PC-9 (cell line): Measurements from ENCODE around the gene SLC25A26. TPM values are rescaled to one million over a fixed set of nuclear protein-coding genes. Genes with fewer than 3 reads are reported as not detected.

ENCODE experiments used
- BruUV-seq: library from RNA; stranded (reverse); fragments of 400-500 nt; replicated peaks from 2 replicates; lab custom pipeline; 2021; lab: Mats Ljungman, UMichigan
- CTCF ChIA-PET: fragments of 300-600 bp; sonication (Branson Sonifier 250); formaldehyde crosslinking; loops from one replicate; lab custom pipeline; 2022; ENCODE audit warnings: antibody characterized with exemption; lab: Charles Lee
- POLR2A ChIA-PET: fragments of 300-600 bp; sonication (Branson Sonifier 250); formaldehyde crosslinking; loops from one replicate; lab custom pipeline; 2022; ENCODE audit warnings: antibody characterized with exemption; ENCODE audit not compliant: unreplicated experiment; lab: Charles Lee
- DNase-seq, 2 experiments: peaks; one replicate each; pipeline versions ENCODE4 v3.0.0 to v3.0.0-alpha.2; 2015 to 2022; ENCODE audit warnings: mixed read lengths in 1 of 2
- H2AFZ ChIP-seq: fragments of 200-600 bp; sonication (generic); 2 replicates; pipeline ENCODE4 v1.8.1; 2017; ENCODE audit warnings: antibody characterized with exemption
- H3F3A ChIP-seq: fragments of 200-600 bp; sonication (generic); 2 replicates; pipeline ENCODE4 v1.8.1; 2017; ENCODE audit warnings: antibody characterized with exemption, mild to moderate bottlenecking, low read depth; ENCODE audit not compliant: insufficient read depth
- H3K27ac ChIP-seq: fragments of 200-600 bp; sonication (generic); 2 replicates; pipeline ENCODE4 v1.6.1; 2016; ENCODE audit warnings: mixed run types
- H3K27me3 ChIP-seq: fragments of 200-600 bp; sonication (generic); 2 replicates; pipeline ENCODE4 v1.6.1; 2016; ENCODE audit warnings: low read depth, mixed run types; ENCODE audit not compliant: insufficient read depth
- H3K36me3 ChIP-seq: fragments of 200-600 bp; sonication (generic); 2 replicates; pipeline ENCODE4 v1.6.1; 2016; ENCODE audit warnings: low read depth, mixed run types
- H3K4me1 ChIP-seq: fragments of 200-600 bp; sonication (generic); replicated peaks from 2 replicates; pipeline ENCODE4 v1.6.1; 2016; ENCODE audit warnings: mixed run types; ENCODE audit not compliant: insufficient read depth
- H3K4me2 ChIP-seq: fragments of 200-600 bp; sonication (generic); 2 replicates; pipeline ENCODE4 v1.6.1; 2017; ENCODE audit warnings: mixed run types
- H3K4me3 ChIP-seq: fragments of 200-600 bp; sonication (generic); 2 replicates; pipeline ENCODE4 v1.6.1; 2016; ENCODE audit warnings: mixed run types
- H3K79me2 ChIP-seq: fragments of 200-600 bp; sonication (generic); 2 replicates; pipeline ENCODE4 v1.6.1; 2017; ENCODE audit warnings: low read depth, mixed run types
- H3K9me2 ChIP-seq: fragments of 200-600 bp; sonication (generic); 2 replicates; pipeline ENCODE4 v1.8.1; 2017; ENCODE audit warnings: mild to moderate bottlenecking; ENCODE audit not compliant: insufficient read depth
- H3K9me3 ChIP-seq: fragments of 200-600 bp; sonication (generic); 2 replicates; pipeline ENCODE4 v1.8.1; 2016; ENCODE audit warnings: low read depth; ENCODE audit not compliant: insufficient read depth
- H4K20me1 ChIP-seq: fragments of 200-600 bp; sonication (generic); 2 replicates; pipeline ENCODE4 v1.8.1; 2017; ENCODE audit not compliant: insufficient read depth
- EZH2 ChIP-seq: fragments of 200-600 bp; sonication (generic); IDR thresholded peaks from 2 replicates; pipeline ENCODE4 v1.8.0; 2017; ENCODE audit warnings: antibody characterized with exemption, low read depth
- intact Hi-C: fragments of 100-400 bp; cut with micrococcal nuclease; formaldehyde crosslinking; loops from one replicate; pipeline ENCODE4 v1.10.0; 2022; ENCODE audit not compliant: unreplicated experiment
- total RNA-seq: library from RNA; stranded (reverse); gene quantifications from 2 replicates; pipeline ENCODE4 v1.2.3, GENCODE V29; 2021
- TF ChIP-seq, protein P1 (sequence below): fragments of 200-600 bp; sonication (generic); conservative IDR thresholded peaks from 2 replicates; pipeline ENCODE4 v1.6.1; 2017; ENCODE audit warnings: mixed run types, antibody characterized with exemption, mild to moderate bottlenecking, moderate library complexity

SLC25A26 gene
- total RNA-seq, 1 experiment from 2014 or later: 20.8 TPM

- H4K20me1 ChIP-seq: no peaks in the 10 kb centered on the region
- H3K79me2 ChIP-seq: no peaks in the 10 kb centered on the region
- POLR2A ChIA-PET: no interaction called here
- H3K9me3 ChIP-seq: no peaks in the 10 kb centered on the region
- H3K4me1 ChIP-seq: peaks cover under 1% of the 10 kb centered on the region; the same call in 1 of the 2 replicates
- no peaks in the 10 kb centered on the region for H3F3A ChIP-seq
- H3K27ac ChIP-seq: no peak overlapping the region
- no peaks in the 10 kb centered on the region for H3K36me3 ChIP-seq
- no peak overlapping the region for H2AFZ ChIP-seq
- no peaks in the 10 kb centered on the region for H3K9me2 ChIP-seq
- CTCF ChIA-PET: no interaction called here
- BruUV-seq: no TSS peak
- no peak overlapping the region for H3K4me2 ChIP-seq
- TF ChIP-seq EZH2: no peak
- TF ChIP-seq, protein P1, sequence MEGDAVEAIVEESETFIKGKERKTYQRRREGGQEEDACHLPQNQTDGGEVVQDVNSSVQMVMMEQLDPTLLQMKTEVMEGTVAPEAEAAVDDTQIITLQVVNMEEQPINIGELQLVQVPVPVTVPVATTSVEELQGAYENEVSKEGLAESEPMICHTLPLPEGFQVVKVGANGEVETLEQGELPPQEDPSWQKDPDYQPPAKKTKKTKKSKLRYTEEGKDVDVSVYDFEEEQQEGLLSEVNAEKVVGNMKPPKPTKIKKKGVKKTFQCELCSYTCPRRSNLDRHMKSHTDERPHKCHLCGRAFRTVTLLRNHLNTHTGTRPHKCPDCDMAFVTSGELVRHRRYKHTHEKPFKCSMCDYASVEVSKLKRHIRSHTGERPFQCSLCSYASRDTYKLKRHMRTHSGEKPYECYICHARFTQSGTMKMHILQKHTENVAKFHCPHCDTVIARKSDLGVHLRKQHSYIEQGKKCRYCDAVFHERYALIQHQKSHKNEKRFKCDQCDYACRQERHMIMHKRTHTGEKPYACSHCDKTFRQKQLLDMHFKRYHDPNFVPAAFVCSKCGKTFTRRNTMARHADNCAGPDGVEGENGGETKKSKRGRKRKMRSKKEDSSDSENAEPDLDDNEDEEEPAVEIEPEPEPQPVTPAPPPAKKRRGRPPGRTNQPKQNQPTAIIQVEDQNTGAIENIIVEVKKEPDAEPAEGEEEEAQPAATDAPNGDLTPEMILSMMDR: no peak
- no peaks in the 10 kb centered on the region for H3K27me3 ChIP-seq
- intact Hi-C loops: no loop called here
- no peak for DNase-seq
- H3K4me3 ChIP-seq: no peak overlapping the region
These were observed 181.9 kb downstream of the SLC25A26 start for GRCh38 chr3:66402596-66403290.

- Histone ChIP-seq H3K9me2 (no peaks in the 10 kb centered on the region), H4K20me1 (no peaks in the 10 kb centered on the region), H2AFZ (no peak overlapping the region), H3K27ac (no peak overlapping the region), H3K4me1 (peaks cover 4% of the 10 kb centered on the region; the same call in 1 of the 2 replicates), H3K36me3 (no peaks in the 10 kb centered on the region), H3K79me2 (no peaks in the 10 kb centered on the region), H3K9me3 (no peaks in the 10 kb centered on the region), H3K4me2 (no peak overlapping the region), H3F3A (no peaks in the 10 kb centered on the region), H3K27me3 (no peaks in the 10 kb centered on the region), H3K4me3 (no peak overlapping the region)
- TF ChIP-seq, protein P1: no peak
- no peak for TF ChIP-seq EZH2
- BruUV-seq: no TSS peak
- intact Hi-C loops: no loop called here
- ChIA-PET CTCF (no interaction called here), POLR2A (no interaction called here)
- DNase-seq: no peak
These were observed 182.7 kb downstream of the SLC25A26 start for GRCh38 chr3:66403323-66403990.

DNA sequence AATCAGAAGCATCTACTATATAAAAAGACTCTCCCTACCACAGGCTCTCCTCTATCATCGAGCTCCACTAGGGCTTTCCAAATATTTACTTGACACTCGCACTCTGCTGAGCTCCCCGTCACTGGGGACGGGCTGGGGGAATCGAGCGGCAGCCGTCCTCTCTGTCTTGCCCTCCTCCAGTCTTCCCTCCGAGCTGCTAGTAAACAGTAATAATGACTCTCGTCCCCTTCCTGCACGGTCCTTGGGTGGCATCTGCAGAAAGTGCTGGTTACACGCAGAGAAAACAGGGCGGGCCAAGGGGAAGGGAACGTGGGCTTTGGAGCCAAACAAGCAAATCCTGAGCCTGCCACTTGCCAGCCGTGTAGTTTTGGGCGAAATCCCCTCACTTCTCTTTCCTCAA, 183.4 kb downstream of the SLC25A26 start:
- POLR2A ChIA-PET: no interaction called here
- no peaks in the 10 kb centered on the region for H3K9me2 ChIP-seq
- H3K27me3 ChIP-seq: no peaks in the 10 kb centered on the region
- CTCF ChIA-PET: no interaction called here
- no peak overlapping the region for H3K4me3 ChIP-seq
- no peaks in the 10 kb centered on the region for H3K79me2 ChIP-seq
- H2AFZ ChIP-seq: no peak overlapping the region
- no TSS peak for BruUV-seq
- no peaks in the 10 kb centered on the region for H3K9me3 ChIP-seq
- H3K4me2 ChIP-seq: no peak overlapping the region
- H3K36me3 ChIP-seq: no peaks in the 10 kb centered on the region
- no peak for DNase-seq
- no peak for TF ChIP-seq EZH2
- TF ChIP-seq, protein P1: no peak
- H4K20me1 ChIP-seq: no peaks in the 10 kb centered on the region
- intact Hi-C loops: no loop called here
- H3K4me1 ChIP-seq: peaks cover 4% of the 10 kb centered on the region; the same call in 1 of the 2 replicates
- H3K27ac ChIP-seq: no peak overlapping the region
- no peaks in the 10 kb centered on the region for H3F3A ChIP-seq
